Measurements from ENCODE around the gene MAPK7.
A peak's percentile ranks its signal among the peaks of the same experiment; 100 is the strongest.
"Not testable (repeated sequence)": the region's sequence is repeated elsewhere in the genome, so short reads cannot be mapped to it uniquely, and the experiment has no call there.

Gene MAPK7

DNA sequence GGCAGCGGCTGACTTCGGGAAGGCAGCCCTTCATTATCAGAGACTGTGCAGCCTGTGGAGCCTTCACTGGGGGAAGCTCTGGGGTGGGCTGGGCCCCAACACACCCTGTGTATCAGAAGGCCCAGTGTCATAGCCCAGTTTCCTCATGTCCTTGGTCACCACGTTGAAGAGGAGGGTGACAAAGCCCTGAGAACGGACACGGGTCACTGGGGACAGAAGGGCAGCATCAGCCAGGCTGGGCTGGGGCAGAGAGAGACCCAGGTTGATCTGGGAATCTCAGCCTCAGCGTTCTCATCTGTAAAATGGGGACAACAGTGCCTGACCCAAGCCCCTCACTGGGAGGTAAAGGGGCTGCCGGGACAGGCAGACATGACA is 35.1 kb upstream of the MAPK7 start:
- DNase-seq (ENCODE audit: low read depth): no peak

- DNase-seq (ENCODE audit: low read depth): no peak
These were observed 34.6 kb upstream of the MAPK7 start for GRCh38 chr17:19343671-19344151.

DNA sequence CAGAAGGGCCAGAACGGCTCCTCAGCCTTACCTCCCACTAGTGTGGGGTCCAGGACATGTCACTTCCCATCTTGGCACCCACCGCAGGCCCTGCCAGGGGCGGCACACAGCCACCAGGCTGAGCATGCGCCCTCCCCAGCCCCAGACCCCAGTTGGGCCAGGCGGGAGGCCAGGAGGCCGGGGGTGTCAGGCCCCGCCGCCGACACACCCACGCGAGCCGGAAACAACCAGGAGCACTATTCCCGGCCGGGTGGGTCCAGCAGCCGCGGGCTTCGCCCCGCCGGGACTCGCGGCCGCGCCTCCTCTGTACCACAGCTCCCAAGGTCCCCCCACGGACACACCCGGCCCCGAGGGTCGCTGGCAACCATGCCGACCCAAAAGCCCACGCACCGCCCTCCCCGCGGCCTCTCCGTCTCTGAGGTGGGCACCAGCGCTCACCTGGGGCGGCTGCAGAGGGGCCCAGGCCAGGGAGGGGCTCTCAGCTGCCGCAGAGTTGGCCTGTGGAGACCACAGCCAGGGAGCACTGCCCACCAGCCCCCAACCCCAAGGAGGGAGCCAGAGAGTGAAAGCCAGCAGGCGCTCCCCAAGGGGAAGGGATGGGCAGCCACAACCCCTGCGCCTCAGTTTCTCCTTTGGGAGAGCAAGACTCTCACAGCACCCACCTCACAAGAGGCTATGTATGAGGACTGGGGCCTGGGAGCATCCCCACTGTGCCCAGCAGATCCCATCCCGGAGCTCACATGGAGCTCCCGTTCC is 33.8 kb upstream of the MAPK7 start:
- no peak for DNase-seq (ENCODE audit: low read depth)

GRCh38 chr17:19345067-19345460 is 33.2 kb upstream of the MAPK7 start:
- DNase-seq (ENCODE audit: low read depth): no peak

DNA sequence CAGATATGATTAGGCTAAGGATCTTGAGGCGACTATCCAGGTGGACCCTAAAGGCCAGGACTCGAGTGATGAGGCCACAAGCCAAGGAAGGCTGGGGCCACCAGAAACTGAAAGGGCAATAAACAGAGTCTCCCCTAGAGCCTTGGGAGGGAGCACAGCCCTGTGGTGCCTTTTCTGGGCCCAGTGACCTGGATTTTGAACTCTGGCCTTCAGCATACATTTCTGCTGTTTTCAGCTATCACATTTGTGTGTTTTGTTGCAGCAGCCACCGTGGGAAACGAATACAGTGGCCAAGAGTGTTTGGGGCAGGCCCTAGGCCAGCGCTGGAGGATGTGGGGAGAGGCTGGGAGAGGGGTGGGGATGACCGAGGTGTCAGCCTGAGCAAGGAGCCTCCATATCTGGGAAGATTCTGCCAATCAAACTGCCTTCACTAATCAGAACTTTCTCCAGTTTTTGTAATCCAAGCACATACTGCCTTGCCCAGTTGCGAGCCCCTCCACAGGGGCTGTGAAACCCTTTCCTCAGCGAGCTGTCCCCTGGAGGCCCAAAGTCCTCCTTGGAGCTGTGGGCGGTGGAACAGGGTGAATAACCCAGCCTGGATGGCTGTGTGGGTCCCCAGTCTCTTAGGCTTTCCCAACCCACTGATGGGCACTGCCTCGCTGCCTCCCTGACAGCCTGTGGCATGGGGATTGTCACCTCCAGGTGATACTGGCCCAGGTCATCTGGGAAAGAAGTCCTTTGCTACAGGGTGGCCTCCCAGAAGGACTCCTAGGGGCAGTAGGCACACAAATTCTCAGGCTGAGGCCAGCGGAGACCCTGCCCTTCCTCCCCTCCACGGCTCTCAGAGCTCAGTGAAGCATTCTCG is 32.6 kb upstream of the MAPK7 start:
- DNase-seq (ENCODE audit: low read depth): no peak

DNA sequence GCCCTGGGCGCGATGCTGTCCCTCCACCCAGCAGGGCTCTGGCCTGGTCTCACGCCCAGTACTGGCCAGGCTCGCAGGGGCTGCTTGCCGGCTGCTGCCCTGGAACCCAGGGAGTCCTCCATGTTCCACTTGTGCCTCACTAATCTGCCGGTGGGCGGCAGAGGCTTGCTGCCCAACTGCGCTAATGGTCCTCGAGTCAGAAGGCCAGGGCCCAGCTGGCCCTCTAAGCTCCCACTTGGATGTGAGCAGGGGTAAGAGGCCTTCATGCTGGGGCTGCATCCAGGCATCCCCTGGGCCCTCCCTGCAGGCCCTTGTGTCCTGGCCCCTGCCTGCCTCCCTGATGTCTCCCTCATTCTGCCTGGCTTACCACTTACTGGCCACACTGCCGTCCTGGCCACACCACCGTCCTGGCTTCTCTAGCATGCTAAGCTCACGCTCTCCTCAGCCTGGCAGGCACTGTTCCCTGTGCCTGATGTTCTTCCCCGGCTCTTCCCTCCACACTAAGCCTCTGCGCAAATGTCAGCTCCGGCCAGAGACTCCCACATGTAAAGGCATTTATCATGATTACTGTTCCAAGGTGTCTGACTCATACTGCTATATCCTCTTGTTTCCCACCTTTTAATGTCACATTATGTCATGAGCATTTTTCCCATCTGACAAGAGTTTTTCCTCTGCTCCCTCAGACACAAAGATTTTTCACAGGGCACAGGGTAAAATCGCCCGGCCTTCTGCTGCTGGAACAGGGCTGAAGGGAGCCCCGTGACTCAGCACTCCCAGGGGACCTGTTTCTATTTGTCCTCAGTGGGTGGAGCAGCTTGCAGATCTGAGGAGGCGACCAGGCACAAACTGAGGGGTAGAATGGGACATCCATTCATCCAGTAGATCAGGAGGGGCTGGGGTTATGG is 31.7 kb upstream of the MAPK7 start:
- DNase-seq (ENCODE audit: low read depth): no peak

GRCh38 chr17:19347323-19348080 is 30.8 kb upstream of the MAPK7 start:
- DNase-seq (ENCODE audit: low read depth): no peak

- DNase-seq (ENCODE audit: low read depth): no peak
These were observed 30.1 kb upstream of the MAPK7 start for GRCh38 chr17:19348081-19348650.

GRCh38 chr17:19348806-19349205 is 29.5 kb upstream of the MAPK7 start:
- no peak for DNase-seq (ENCODE audit: low read depth)

- not testable (repeated sequence) for DNase-seq (ENCODE audit: low read depth)
These were observed 24.9 kb upstream of the MAPK7 start for GRCh38 chr17:19353401-19353800.

DNA sequence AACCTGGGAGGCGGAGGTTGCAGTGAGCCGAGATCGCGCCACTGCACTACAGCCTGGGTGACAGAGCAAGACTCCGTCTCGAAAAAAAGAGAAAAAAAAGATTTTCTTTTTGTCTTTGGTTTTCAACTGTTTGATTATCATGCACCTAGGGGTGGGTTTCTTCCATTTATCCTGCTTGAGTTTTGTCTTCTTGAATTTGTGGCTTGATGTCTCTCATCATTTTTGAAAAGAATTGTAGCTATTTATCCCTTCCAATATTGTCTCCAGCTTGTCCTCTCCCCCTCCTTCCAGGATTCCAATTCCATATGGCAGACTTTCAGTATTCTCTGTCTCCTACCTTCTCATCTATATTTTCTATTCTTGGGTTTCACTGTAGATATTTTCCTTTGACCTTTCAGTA is 23.6 kb upstream of the MAPK7 start:
- no peak for DNase-seq (ENCODE audit: low read depth)

DNA sequence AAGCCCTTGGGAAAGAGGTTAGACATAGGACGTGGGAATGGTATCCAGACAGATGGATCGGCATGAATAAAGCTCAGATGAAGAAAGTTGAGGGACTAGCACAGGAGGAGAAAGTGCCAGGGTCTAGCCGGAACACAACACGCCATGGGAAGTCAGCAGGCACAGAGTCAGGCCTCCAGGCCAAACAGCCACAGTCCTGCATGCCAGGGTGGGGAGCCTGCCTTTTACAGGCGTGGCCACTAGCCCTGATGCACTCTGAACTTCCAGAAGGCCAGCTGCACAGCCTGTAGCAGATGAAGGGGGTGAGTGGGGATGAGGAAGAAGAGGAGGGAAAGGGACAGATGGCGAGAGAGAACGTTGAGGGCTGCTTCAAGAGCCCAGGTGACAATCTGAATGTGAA is 20.9 kb upstream of the MAPK7 start:
- DNase-seq (ENCODE audit: low read depth): no peak

- DNase-seq (ENCODE audit: low read depth): no peak
These were observed 20.5 kb upstream of the MAPK7 start for GRCh38 chr17:19357761-19358160.

GRCh38 chr17:19359151-19359550 is 19.1 kb upstream of the MAPK7 start:
- no peak for DNase-seq (ENCODE audit: low read depth)

GRCh38 chr17:19359856-19360255 is 18.4 kb upstream of the MAPK7 start:
- DNase-seq (ENCODE audit: low read depth): no peak

- DNase-seq (ENCODE audit: low read depth): no peak
These were observed 17.5 kb upstream of the MAPK7 start for GRCh38 chr17:19360772-19361171.

- DNase-seq (ENCODE audit: low read depth): no peak
These were observed 17.0 kb upstream of the MAPK7 start for GRCh38 chr17:19361326-19361725.

- DNase-seq (ENCODE audit: low read depth): no peak
These were observed 16.4 kb upstream of the MAPK7 start for GRCh38 chr17:19361944-19362276.

- DNase-seq (ENCODE audit: low read depth): peak; percentile 89
These were observed 15.8 kb upstream of the MAPK7 start, which contains the start of gene B9D1 for GRCh38 chr17:19362277-19363113. B9D1 (minus strand) TSS chr17:19362723; CDS start chr17:19362569, 154 bp downstream.

GRCh38 chr17:19363114-19363438 is 15.2 kb upstream of the MAPK7 start:
- DNase-seq (ENCODE audit: low read depth): no peak

Data from activated T-helper 9 cell treated with anti-CD3 and anti-CD28 coated beads, Interleukin-2, amount 50 U/mL, for 16 hours (primary cell).